ENCODE data around the gene PPP4R2.

DNA sequence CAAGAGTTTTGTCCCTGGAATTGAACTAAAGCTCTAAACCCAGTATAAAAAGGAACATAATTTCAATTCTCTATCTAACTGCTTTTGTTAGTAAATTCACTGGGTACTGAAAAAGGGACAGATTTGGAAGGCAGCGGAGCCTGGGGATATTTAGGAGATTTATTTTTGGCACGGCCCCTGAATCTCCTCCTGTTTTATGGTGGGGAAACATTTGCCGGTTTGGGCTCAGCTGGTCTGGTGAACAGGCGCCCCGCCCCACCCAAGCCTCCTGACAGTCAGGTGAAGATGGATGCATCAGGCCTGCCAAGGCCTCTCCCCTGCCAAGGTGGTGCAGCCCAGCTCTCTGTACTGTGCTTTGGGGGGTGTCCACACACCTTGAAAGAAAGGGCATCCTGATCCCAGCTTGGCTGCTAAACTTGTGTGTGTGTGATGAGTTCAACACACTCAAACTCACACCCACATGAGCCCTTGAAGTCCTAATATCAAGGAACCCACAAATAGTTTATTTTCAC, 111.1 kb downstream of the PPP4R2 start:
- TF ChIP-seq THRAP3 (IDR thresholded peaks at IDR 0.05; ENCODE audit: borderline replicate concordance) (no peak), NCOA2 (IDR thresholded peaks at IDR 0.05; ENCODE audit: partially characterized antibody in 2 of 2) (no peak), MEF2A (IDR thresholded peaks at IDR 0.05; ENCODE audit: control insufficient read depth, low read depth, low read length) (no peak), EP300 (IDR thresholded peaks at IDR 0.05; ENCODE audit: low read length) (no peak), POLR2A (conservative IDR thresholded peaks at IDR 0.05) (no peak), CHD7 (IDR thresholded peaks at IDR 0.05; ENCODE audit: low read depth, low read length) (no peak), CTCF (IDR thresholded peaks at IDR 0.05 in 2 of 3, conservative IDR thresholded peaks at IDR 0.05 in 1 of 3; ENCODE audit: insufficient read depth in 2 of 3, low read depth in 1 of 3, low read length in 3 of 3) (no peak), ZNF764 (CRISPR knock-in tag; IDR thresholded peaks at IDR 0.05; ENCODE audit: low read depth) (no peak), PTBP1 (IDR thresholded peaks at IDR 0.05; ENCODE audit: low read depth, low read length) (no peak), PHB2 (IDR thresholded peaks at IDR 0.05; ENCODE audit: low read depth) (no peak), BHLHE40 (IDR thresholded peaks at IDR 0.05; ENCODE audit: low read length) (no peak), RCOR1 (IDR thresholded peaks at IDR 0.05; ENCODE audit: borderline replicate concordance in 1 of 2, low read depth in 2 of 2, low read length in 2 of 2) (no peak)
